ENCODE results near the gene DPP4.

DNA sequence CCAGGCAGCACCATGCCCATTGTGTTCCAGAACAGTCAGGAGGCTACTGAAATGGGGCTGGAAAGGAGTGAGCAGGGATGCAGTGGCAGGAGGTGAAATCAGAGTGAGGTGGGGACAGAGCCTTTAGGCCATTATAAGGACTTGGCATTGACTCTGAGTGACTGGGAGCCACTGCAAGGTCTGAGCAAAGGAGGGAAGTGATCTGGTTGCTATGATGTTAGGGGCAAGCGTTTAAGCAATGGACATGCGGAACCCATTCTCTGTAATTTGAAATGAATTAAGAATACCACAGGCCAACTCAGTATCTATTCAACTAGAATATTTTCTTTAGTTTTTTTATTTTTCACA is 98.2 kb downstream of the DPP4 start:
- TF ChIP-seq, protein P1, sequence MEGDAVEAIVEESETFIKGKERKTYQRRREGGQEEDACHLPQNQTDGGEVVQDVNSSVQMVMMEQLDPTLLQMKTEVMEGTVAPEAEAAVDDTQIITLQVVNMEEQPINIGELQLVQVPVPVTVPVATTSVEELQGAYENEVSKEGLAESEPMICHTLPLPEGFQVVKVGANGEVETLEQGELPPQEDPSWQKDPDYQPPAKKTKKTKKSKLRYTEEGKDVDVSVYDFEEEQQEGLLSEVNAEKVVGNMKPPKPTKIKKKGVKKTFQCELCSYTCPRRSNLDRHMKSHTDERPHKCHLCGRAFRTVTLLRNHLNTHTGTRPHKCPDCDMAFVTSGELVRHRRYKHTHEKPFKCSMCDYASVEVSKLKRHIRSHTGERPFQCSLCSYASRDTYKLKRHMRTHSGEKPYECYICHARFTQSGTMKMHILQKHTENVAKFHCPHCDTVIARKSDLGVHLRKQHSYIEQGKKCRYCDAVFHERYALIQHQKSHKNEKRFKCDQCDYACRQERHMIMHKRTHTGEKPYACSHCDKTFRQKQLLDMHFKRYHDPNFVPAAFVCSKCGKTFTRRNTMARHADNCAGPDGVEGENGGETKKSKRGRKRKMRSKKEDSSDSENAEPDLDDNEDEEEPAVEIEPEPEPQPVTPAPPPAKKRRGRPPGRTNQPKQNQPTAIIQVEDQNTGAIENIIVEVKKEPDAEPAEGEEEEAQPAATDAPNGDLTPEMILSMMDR (conservative IDR thresholded peaks at IDR 0.05 in 1 of 2, IDR thresholded peaks at IDR 0.05 in 1 of 2; ENCODE audit: extremely low read depth in 1 of 2, insufficient read depth in 1 of 2, low read depth in 1 of 2, low read length in 2 of 2) = no peak
- no peak for TF ChIP-seq EZH2 (IDR thresholded peaks at IDR 0.05; ENCODE audit: borderline replicate concordance, low read length)

All from mammary epithelial cell (primary cell).